SK-N-SH treated with all-trans-retinoic acid at 6 μM for 48 hours (cell line): ENCODE measurements around the gene HMOX1.

Experiments used
- ATAC-seq: fragments of 200-7000 bp; cut with Tn5 transposase; 3 replicates; pipeline ENCODE4 v1.9.1; 2020; ENCODE audit warnings: mild to moderate bottlenecking, moderate library complexity
- ARNTL ChIP-seq: fragments of 450-650 bp; formaldehyde crosslinking; IDR thresholded peaks from 2 replicates; pipeline ENCODE4 v1.5.0; 2020; ENCODE audit warnings: low read depth, mild to moderate bottlenecking, moderate library complexity, borderline replicate concordance
- BACH2 ChIP-seq: fragments of 250-450 bp; sonication (Bioruptor Pico); IDR thresholded peaks from 2 replicates; pipeline ENCODE4 v1.9.0; 2021; ENCODE audit warnings: mild to moderate bottlenecking, borderline replicate concordance
- CSDC2 ChIP-seq: fragments of 250-450 bp; sonication (Bioruptor Pico); IDR thresholded peaks from 2 replicates; pipeline ENCODE4 v1.5.0; 2020; ENCODE audit warnings: mild to moderate bottlenecking, moderate library complexity
- ESRRG ChIP-seq: fragments of 250-450 bp; sonication (Bioruptor Pico); IDR thresholded peaks from 2 replicates; pipeline ENCODE4 v1.6.1; 2021; ENCODE audit warnings: mild to moderate bottlenecking
- GLIS3 ChIP-seq: fragments of 250-450 bp; sonication (Bioruptor Pico); IDR thresholded peaks from 2 replicates; pipeline ENCODE4 v1.5.0; 2020; ENCODE audit warnings: mild to moderate bottlenecking, moderate library complexity
- ISL1 ChIP-seq: fragments of 250-450 bp; sonication (Bioruptor Pico); IDR thresholded peaks from 2 replicates; pipeline ENCODE4 v2.1.2; 2022; ENCODE audit warnings: mild to moderate bottlenecking, moderate library complexity
- OSR1 ChIP-seq: fragments of 250-450 bp; sonication (Bioruptor Pico); IDR thresholded peaks from 2 replicates; pipeline ENCODE4 v1.8.0; 2022; ENCODE audit warnings: moderate library complexity, mild to moderate bottlenecking, inconsistent platforms
- POU6F1 ChIP-seq: fragments of 250-450 bp; sonication (Bioruptor Pico); IDR thresholded peaks from 2 replicates; pipeline ENCODE4 v1.8.0; 2021; ENCODE audit warnings: low read depth, mild to moderate bottlenecking, moderate library complexity, borderline replicate concordance
- PPARA ChIP-seq: fragments of 250-450 bp; sonication (Bioruptor Pico); IDR thresholded peaks from 2 replicates; pipeline ENCODE4 v1.5.0; 2020; ENCODE audit warnings: mild to moderate bottlenecking, borderline replicate concordance
- RARB ChIP-seq: fragments of 250-450 bp; sonication (Bioruptor Pico); IDR thresholded peaks from 2 replicates; pipeline ENCODE4 v1.8.0; 2021; ENCODE audit warnings: mild to moderate bottlenecking, moderate library complexity
- SNAI2 ChIP-seq: fragments of 250-450 bp; sonication (Bioruptor Pico); IDR thresholded peaks from 2 replicates; pipeline ENCODE4 v1.5.0; 2020; ENCODE audit warnings: mild to moderate bottlenecking, moderate library complexity
- TCF4 ChIP-seq: fragments of 250-450 bp; sonication (Bioruptor Pico); IDR thresholded peaks from 2 replicates; pipeline ENCODE4 v1.8.0; 2021; ENCODE audit warnings: mild to moderate bottlenecking, moderate library complexity, borderline replicate concordance
- TOX ChIP-seq: fragments of 250-450 bp; sonication (Bioruptor Pico); IDR thresholded peaks from 2 replicates; pipeline ENCODE4 v1.8.0; 2021; ENCODE audit warnings: mild to moderate bottlenecking, moderate library complexity, borderline replicate concordance
- TSHZ2 ChIP-seq: fragments of 250-450 bp; sonication (Bioruptor Pico); IDR thresholded peaks from 2 replicates; pipeline ENCODE4 v1.5.0; 2020; ENCODE audit warnings: mild to moderate bottlenecking, moderate library complexity
- ZC3H10 ChIP-seq: fragments of 250-450 bp; sonication (Bioruptor Pico); IDR thresholded peaks from 2 replicates; pipeline ENCODE4 v1.5.1; 2021; ENCODE audit warnings: mild to moderate bottlenecking, moderate library complexity
- ZFP3 ChIP-seq: fragments of 250-450 bp; sonication (Bioruptor Pico); IDR thresholded peaks from 2 replicates; pipeline ENCODE4 v1.5.0; 2020; ENCODE audit warnings: mild to moderate bottlenecking, moderate library complexity
- ZNF565 ChIP-seq: fragments of 450-650 bp; formaldehyde crosslinking; conservative IDR thresholded peaks from 2 replicates; pipeline ENCODE4 v1.5.0; 2020; ENCODE audit warnings: low read depth, mild to moderate bottlenecking, moderate library complexity
- ZNF70 ChIP-seq: fragments of 450-650 bp; formaldehyde crosslinking; IDR thresholded peaks from 2 replicates; pipeline ENCODE4 v1.5.0; 2020; ENCODE audit warnings: mild to moderate bottlenecking, moderate library complexity
- ZNF8 ChIP-seq: fragments of 450-650 bp; formaldehyde crosslinking; IDR thresholded peaks from 2 replicates; pipeline ENCODE4 v1.5.0; 2020; ENCODE audit warnings: mild to moderate bottlenecking, moderate library complexity
- TF ChIP-seq, protein P1 (sequence below): fragments of 250-450 bp; sonication (Bioruptor Pico); IDR thresholded peaks from 2 replicates; pipeline ENCODE4 v1.5.1; 2020; ENCODE audit warnings: low read depth, mild to moderate bottlenecking, moderate library complexity
- TF ChIP-seq, protein P2 (sequence below): fragments of 250-450 bp; sonication (Bioruptor Pico); IDR thresholded peaks from 2 replicates; pipeline ENCODE4 v1.8.0; 2020; ENCODE audit warnings: mild to moderate bottlenecking, moderate library complexity, borderline replicate concordance

HMOX1 gene

DNA sequence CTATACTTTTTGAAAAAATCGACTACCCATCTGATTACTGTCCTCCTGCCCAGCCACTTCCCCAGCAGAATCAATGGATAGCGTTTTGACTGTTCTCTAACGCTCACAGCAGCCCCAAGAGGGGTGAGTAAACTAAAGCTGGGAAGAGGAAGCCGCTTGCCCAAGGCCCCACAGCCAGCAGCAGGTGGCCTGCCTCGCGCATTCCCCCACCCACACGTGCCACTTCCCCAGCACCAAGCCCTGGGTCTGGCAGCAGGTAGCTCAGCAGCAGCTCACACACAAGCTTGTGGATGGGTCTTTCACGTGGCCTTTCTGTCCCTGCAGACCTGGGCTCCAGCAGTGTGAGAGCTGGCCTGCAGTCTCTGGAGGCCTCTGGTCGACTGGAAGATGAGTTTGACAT is 46.9 kb upstream of the HMOX1 start:
- TF ChIP-seq ARNTL (CRISPR knock-in tag) (no peak), ISL1 (CRISPR knock-in tag) (no peak), GLIS3 (CRISPR knock-in tag) (no peak), CSDC2 (CRISPR knock-in tag) (no peak), BACH2 (CRISPR knock-in tag) (no peak), TSHZ2 (no peak), ZNF565 (CRISPR knock-in tag) (no peak), RARB (CRISPR knock-in tag) (no peak), ZNF8 (CRISPR knock-in tag) (no peak), TOX (CRISPR knock-in tag) (no peak), OSR1 (no peak), TCF4 (CRISPR knock-in tag) (no peak)
- TF ChIP-seq, protein P1, sequence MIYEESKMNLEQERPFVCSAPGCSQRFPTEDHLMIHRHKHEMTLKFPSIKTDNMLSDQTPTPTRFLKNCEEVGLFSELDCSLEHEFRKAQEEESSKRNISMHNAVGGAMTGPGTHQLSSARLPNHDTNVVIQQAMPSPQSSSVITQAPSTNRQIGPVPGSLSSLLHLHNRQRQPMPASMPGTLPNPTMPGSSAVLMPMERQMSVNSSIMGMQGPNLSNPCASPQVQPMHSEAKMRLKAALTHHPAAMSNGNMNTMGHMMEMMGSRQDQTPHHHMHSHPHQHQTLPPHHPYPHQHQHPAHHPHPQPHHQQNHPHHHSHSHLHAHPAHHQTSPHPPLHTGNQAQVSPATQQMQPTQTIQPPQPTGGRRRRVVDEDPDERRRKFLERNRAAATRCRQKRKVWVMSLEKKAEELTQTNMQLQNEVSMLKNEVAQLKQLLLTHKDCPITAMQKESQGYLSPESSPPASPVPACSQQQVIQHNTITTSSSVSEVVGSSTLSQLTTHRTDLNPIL (CRISPR knock-in tag), result no peak
- TF ChIP-seq, protein P2, sequence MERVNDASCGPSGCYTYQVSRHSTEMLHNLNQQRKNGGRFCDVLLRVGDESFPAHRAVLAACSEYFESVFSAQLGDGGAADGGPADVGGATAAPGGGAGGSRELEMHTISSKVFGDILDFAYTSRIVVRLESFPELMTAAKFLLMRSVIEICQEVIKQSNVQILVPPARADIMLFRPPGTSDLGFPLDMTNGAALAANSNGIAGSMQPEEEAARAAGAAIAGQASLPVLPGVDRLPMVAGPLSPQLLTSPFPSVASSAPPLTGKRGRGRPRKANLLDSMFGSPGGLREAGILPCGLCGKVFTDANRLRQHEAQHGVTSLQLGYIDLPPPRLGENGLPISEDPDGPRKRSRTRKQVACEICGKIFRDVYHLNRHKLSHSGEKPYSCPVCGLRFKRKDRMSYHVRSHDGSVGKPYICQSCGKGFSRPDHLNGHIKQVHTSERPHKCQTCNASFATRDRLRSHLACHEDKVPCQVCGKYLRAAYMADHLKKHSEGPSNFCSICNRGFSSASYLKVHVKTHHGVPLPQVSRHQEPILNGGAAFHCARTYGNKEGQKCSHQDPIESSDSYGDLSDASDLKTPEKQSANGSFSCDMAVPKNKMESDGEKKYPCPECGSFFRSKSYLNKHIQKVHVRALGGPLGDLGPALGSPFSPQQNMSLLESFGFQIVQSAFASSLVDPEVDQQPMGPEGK (CRISPR knock-in tag), result no peak
- no peak for ATAC-seq

GRCh38 chr22:35335468-35335867 is 45.4 kb upstream of the HMOX1 start:
- TF ChIP-seq ZFP3 (CRISPR knock-in tag), result no peak
- TF ChIP-seq ZNF70 (CRISPR knock-in tag), result 0 out of 2 replicates have a peak, but pooled peaks have one; percentile 15
- no peak for TF ChIP-seq SNAI2
- TF ChIP-seq, all 23 proteins: peak for 1
- ATAC-seq, result peak; percentile 30

DNA sequence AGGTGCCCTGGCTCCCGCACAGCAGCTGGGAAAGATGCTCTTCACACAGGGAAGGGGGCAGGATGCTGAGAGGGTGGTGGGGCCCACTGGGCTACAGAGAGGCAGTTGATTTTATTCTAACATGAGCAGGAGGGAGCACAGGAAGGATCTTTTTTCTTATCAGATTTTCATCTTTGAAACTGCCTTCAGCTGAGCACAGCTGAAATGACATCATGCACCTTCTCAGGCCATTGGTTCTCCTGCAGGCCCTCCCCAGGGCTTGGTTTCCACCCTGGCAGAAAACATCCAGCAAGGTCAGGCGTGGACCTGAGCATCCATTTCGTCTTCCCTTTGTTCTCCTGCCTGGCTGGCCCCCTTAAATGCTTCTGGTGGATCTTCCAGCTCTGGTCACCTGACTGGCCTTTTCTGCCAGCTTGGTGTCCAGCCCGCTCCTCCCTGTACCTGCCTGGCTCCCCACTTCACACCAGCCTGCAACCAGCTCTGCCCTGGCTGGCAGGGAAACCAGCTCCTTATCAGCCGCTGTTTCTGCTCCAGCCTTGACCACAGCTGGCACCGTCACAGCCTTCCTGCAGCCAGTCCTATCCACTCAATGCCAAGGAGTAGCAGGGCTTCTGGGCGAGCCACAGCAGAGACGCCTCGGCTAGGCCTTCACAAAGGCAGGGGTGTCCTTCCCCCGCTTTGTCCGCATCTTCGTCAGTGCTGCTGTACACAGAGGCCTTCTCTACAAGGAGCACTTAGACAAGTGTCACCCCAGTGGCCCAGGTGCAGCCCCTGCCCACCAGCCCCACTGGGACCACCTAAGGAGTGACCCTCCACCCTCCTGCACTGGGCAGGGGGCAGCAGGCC is 44.7 kb upstream of the HMOX1 start:
- TF ChIP-seq POU6F1 (CRISPR knock-in tag), result no peak
- TF ChIP-seq TCF4 (CRISPR knock-in tag), result no peak
- no peak for TF ChIP-seq OSR1
- TF ChIP-seq TOX (CRISPR knock-in tag), result no peak
- TF ChIP-seq TSHZ2, result no peak
- no peak for TF ChIP-seq PPARA (CRISPR knock-in tag)
- TF ChIP-seq BACH2 (CRISPR knock-in tag), result no peak
- TF ChIP-seq, protein P1 (CRISPR knock-in tag), result no peak
- TF ChIP-seq CSDC2 (CRISPR knock-in tag), result no peak
- TF ChIP-seq, protein P2 (CRISPR knock-in tag), result no peak
- no peak for TF ChIP-seq RARB (CRISPR knock-in tag)
- no peak for TF ChIP-seq ESRRG (CRISPR knock-in tag)
- TF ChIP-seq ZNF8 (CRISPR knock-in tag), result no peak
- no peak for TF ChIP-seq ZNF565 (CRISPR knock-in tag)
- TF ChIP-seq GLIS3 (CRISPR knock-in tag), result no peak
- TF ChIP-seq ISL1 (CRISPR knock-in tag), result no peak
- no peak for TF ChIP-seq ARNTL (CRISPR knock-in tag)
- no peak for TF ChIP-seq ZC3H10 (CRISPR knock-in tag)
- no peak for TF ChIP-seq ZFP3 (CRISPR knock-in tag)
- peak; percentile 30 for ATAC-seq
